ENCODE results near the gene ORAI2.
A peak's percentile ranks its signal among the peaks of the same experiment; 100 is the strongest.
"Not testable (repeated sequence)": the region's sequence is repeated elsewhere in the genome, so short reads cannot be mapped to it uniquely, and the experiment has no call there.

ORAI2 gene

GRCh38 chr7:102433219-102434038 lies at the start of gene ORAI2:
TSS of gene ORAI2 (plus strand) at chr7:102433575. CDS start at chr7:102438957, 5,382 bp downstream.
- DNase-seq: peak; percentile 75 to 79

- no peak for DNase-seq
These were observed 46.3 kb upstream of the ORAI2 start for GRCh38 chr7:102387064-102387463.

GRCh38 chr7:102389810-102390209 lies 43.6 kb upstream of the ORAI2 start:
- no peak for DNase-seq

GRCh38 chr7:102390697-102391484 lies 42.5 kb upstream of the ORAI2 start:
- peak; percentile 72 for DNase-seq

GRCh38 chr7:102392330-102392729 lies 41.0 kb upstream of the ORAI2 start:
- DNase-seq: no peak

- no peak for DNase-seq
These were observed 39.9 kb upstream of the ORAI2 start for GRCh38 chr7:102393467-102393866.

- DNase-seq: no peak
These were observed 37.8 kb upstream of the ORAI2 start for GRCh38 chr7:102395592-102395872.

- DNase-seq: peak; percentile 93 to 98
These were observed 37.3 kb upstream of the ORAI2 start, which contains the start of gene PRKRIP1 for GRCh38 chr7:102395873-102396709. TSS of gene PRKRIP1 (plus strand) at chr7:102396363. CDS start at chr7:102396412, 49 bp downstream.

- no peak for DNase-seq
These were observed 36.7 kb upstream of the ORAI2 start for GRCh38 chr7:102396710-102397019.

- no peak for DNase-seq
These were observed 34.8 kb upstream of the ORAI2 start for GRCh38 chr7:102398543-102398942.

GRCh38 chr7:102400360-102400759 lies 33.0 kb upstream of the ORAI2 start:
- DNase-seq: no peak

GRCh38 chr7:102403563-102403962 lies 29.8 kb upstream of the ORAI2 start:
- no peak for DNase-seq

- DNase-seq: peak; percentile 30 to 54
These were observed 29.1 kb upstream of the ORAI2 start for GRCh38 chr7:102404005-102404861.

GRCh38 chr7:102404862-102405188 lies 28.6 kb upstream of the ORAI2 start:
- not testable (repeated sequence) for DNase-seq

GRCh38 chr7:102407910-102408309 lies 25.5 kb upstream of the ORAI2 start:
- no peak for DNase-seq

- DNase-seq: not testable (repeated sequence)
These were observed 24.8 kb upstream of the ORAI2 start for GRCh38 chr7:102408530-102408929.

GRCh38 chr7:102409340-102409739 lies 24.0 kb upstream of the ORAI2 start:
- no peak for DNase-seq

- DNase-seq: no peak
These were observed 23.3 kb upstream of the ORAI2 start for GRCh38 chr7:102410123-102410522.

- no peak for DNase-seq
These were observed 22.5 kb upstream of the ORAI2 start for GRCh38 chr7:102410918-102411317.

GRCh38 chr7:102412548-102412947 lies 20.8 kb upstream of the ORAI2 start:
- DNase-seq: peak in 1 of 2 experiments; percentile 7

GRCh38 chr7:102413091-102413490 lies 20.3 kb upstream of the ORAI2 start:
- DNase-seq: no peak

- no peak for DNase-seq
These were observed 19.8 kb upstream of the ORAI2 start for GRCh38 chr7:102413611-102414010.
